ENCODE measurements around the gene MTFR1L. TPM values are rescaled to one million over a fixed set of nuclear protein-coding genes. Genes with fewer than 3 reads are reported as not detected.

MTFR1L gene
- polyA plus RNA-seq, 2 of the 4 experiments (the other 2 are of a cell fraction): 26.1 TPM

DNA sequence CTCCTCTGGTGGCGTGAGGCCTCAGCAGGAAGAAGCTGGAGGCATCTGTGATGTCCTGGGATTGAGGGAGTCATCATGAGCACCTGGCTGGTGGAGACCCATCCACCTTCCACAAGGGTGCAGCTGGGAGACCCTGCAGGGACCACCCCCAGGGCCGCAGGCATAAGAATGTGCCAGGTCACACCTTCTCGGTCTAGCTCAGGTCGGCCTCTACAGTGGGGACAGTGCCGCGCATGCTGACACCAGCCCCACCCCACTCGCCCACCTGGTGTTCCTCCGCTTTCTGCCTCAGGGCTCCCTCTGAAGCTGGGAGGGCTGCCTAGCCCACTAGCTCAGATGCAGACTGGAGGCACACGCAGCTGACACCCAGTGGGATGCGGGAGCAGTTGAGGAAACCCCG, 61.5 kb downstream of the MTFR1L start:
- POLR2A ChIA-PET: no interaction called here
- no peak overlapping the region for H3K27ac ChIP-seq
- FAIRE-seq (no peak), ATAC-seq (no peak), DNase-seq (ENCODE audit: low read depth in 1 of 2, low spot score in 1 of 2) (no peak)
- no peak overlapping the region for H3K4me2 ChIP-seq
- WGBS (ENCODE audit: missing lambda C conversion rate): 93% methylated on average over 4 of the region's 11 CpGs
- TF ChIP-seq ZFP36 (IDR thresholded peaks at IDR 0.05; ENCODE audit: borderline replicate concordance, partially characterized antibody): no peak
- no peak for TF ChIP-seq JUNB (IDR thresholded peaks at IDR 0.05)
- no peak for TF ChIP-seq FOSL2 (IDR thresholded peaks at IDR 0.05)
- no peak for TF ChIP-seq FOSL2 (CRISPR knock-in tag; IDR thresholded peaks at IDR 0.05)
- TF ChIP-seq, protein P1, sequence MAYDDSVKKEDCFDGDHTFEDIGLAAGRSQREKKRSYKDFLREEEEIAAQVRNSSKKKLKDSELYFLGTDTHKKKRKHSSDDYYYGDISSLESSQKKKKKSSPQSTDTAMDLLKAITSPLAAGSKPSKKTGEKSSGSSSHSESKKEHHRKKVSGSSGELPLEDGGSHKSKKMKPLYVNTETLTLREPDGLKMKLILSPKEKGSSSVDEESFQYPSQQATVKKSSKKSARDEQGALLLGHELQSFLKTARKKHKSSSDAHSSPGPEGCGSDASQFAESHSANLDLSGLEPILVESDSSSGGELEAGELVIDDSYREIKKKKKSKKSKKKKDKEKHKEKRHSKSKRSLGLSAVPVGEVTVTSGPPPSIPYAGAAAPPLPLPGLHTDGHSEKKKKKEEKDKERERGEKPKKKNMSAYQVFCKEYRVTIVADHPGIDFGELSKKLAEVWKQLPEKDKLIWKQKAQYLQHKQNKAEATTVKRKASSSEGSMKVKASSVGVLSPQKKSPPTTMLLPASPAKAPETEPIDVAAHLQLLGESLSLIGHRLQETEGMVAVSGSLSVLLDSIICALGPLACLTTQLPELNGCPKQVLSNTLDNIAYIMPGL (CRISPR knock-in tag; IDR thresholded peaks at IDR 0.05; ENCODE audit: borderline replicate concordance): no peak
- TF ChIP-seq CEBPB (IDR thresholded peaks at IDR 0.05): no peak
- no peak for TF ChIP-seq FOSB (CRISPR knock-in tag; IDR thresholded peaks at IDR 0.05)
- TF ChIP-seq, protein P2, sequence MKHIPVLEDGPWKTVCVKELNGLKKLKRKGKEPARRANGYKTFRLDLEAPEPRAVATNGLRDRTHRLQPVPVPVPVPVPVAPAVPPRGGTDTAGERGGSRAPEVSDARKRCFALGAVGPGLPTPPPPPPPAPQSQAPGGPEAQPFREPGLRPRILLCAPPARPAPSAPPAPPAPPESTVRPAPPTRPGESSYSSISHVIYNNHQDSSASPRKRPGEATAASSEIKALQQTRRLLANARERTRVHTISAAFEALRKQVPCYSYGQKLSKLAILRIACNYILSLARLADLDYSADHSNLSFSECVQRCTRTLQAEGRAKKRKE (CRISPR knock-in tag; IDR thresholded peaks at IDR 0.05; ENCODE audit: low read depth): no peak
- TF ChIP-seq, protein P3, sequence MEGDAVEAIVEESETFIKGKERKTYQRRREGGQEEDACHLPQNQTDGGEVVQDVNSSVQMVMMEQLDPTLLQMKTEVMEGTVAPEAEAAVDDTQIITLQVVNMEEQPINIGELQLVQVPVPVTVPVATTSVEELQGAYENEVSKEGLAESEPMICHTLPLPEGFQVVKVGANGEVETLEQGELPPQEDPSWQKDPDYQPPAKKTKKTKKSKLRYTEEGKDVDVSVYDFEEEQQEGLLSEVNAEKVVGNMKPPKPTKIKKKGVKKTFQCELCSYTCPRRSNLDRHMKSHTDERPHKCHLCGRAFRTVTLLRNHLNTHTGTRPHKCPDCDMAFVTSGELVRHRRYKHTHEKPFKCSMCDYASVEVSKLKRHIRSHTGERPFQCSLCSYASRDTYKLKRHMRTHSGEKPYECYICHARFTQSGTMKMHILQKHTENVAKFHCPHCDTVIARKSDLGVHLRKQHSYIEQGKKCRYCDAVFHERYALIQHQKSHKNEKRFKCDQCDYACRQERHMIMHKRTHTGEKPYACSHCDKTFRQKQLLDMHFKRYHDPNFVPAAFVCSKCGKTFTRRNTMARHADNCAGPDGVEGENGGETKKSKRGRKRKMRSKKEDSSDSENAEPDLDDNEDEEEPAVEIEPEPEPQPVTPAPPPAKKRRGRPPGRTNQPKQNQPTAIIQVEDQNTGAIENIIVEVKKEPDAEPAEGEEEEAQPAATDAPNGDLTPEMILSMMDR (IDR thresholded peaks at IDR 0.05): no peak
- TF ChIP-seq TP53 (CRISPR knock-in tag; IDR thresholded peaks at IDR 0.05): no peak
- TF ChIP-seq MAFK (IDR thresholded peaks at IDR 0.05; ENCODE audit: partially characterized antibody): no peak
- TF ChIP-seq POLR2AphosphoS2 (conservative IDR thresholded peaks at IDR 0.05; ENCODE audit: low read length): no peak
- no peak for TF ChIP-seq RAD21 (conservative IDR thresholded peaks at IDR 0.05 in 1 of 2, IDR thresholded peaks at IDR 0.05 in 1 of 2)
- no peak for TF ChIP-seq EHF (CRISPR knock-in tag; IDR thresholded peaks at IDR 0.05)
- no peak for TF ChIP-seq JUN (IDR thresholded peaks at IDR 0.05)
- CTCF ChIA-PET: interaction anchor here (4.9 kb wide), 1 partner anchor 14 kb away, joined by 26 read pairs; no protein-coding TSS in a partner anchor
- H3K4me1 ChIP-seq: no peaks in the 10 kb centered on the region
- H3K4me3 ChIP-seq: no peak overlapping the region
- no peaks in the 10 kb centered on the region for H3K9me3 ChIP-seq

Small RNAs within 50 kb of the gene (small RNA-seq; reads per million reads assigned to genes)
- gene RF00019: 0 reads per million in 6 experiments

Other genes with a start within 250 kb of the MTFR1L start
- gene MAN1C1, start 203.2 kb upstream of the MTFR1L start, polyA plus RNA-seq (2011; rRNA removed): 0.22 and 0.41 TPM in 2 replicates
- gene MAN1C1, start 203.2 kb upstream of the MTFR1L start, polyA plus RNA-seq (2017; fragmentation: RNase III; extraction: RNeasy Plus Mini Kit Qiagen cat#74134 plus additional on column Dnase treatment): 0.20 to 0.29 TPM (median 0.27 TPM) in 3 replicates
- gene SELENON, start 19.8 kb upstream of the MTFR1L start, polyA plus RNA-seq (2011; rRNA removed): 16.6 and 30.1 TPM in 2 replicates
- 38.8 to 41.1 TPM (median 40.0 TPM) in 3 replicates for gene SELENON, start 19.8 kb upstream of the MTFR1L start, polyA plus RNA-seq (2017; fragmentation: RNase III; extraction: RNeasy Plus Mini Kit Qiagen cat#74134 plus additional on column Dnase treatment)
- 6.6 and 8.4 TPM in 2 replicates for gene AUNIP, start 39.5 kb downstream of the MTFR1L start, polyA plus RNA-seq (2011; rRNA removed)
- 5.6 to 7.3 TPM (median 6.5 TPM) in 3 replicates for gene AUNIP, start 39.5 kb downstream of the MTFR1L start, polyA plus RNA-seq (2017; fragmentation: RNase III; extraction: RNeasy Plus Mini Kit Qiagen cat#74134 plus additional on column Dnase treatment)
- 2.3 and 3.4 TPM in 2 replicates for gene PAQR7, start 55.8 kb downstream of the MTFR1L start, polyA plus RNA-seq (2011; rRNA removed)
- gene PAQR7, start 55.8 kb downstream of the MTFR1L start, polyA plus RNA-seq (2017; fragmentation: RNase III; extraction: RNeasy Plus Mini Kit Qiagen cat#74134 plus additional on column Dnase treatment): 5.9 to 6.4 TPM (median 6.0 TPM) in 3 replicates
- gene STMN1, start 86.5 kb downstream of the MTFR1L start, polyA plus RNA-seq (2011; rRNA removed): 75.3 and 82.4 TPM in 2 replicates
- gene STMN1, start 86.5 kb downstream of the MTFR1L start, polyA plus RNA-seq (2017; fragmentation: RNase III; extraction: RNeasy Plus Mini Kit Qiagen cat#74134 plus additional on column Dnase treatment): 145 to 177 TPM (median 147 TPM) in 3 replicates
- 13.7 and 13.8 TPM in 2 replicates for gene PAFAH2, start 178.1 kb downstream of the MTFR1L start, polyA plus RNA-seq (2011; rRNA removed)
- gene PAFAH2, start 178.1 kb downstream of the MTFR1L start, polyA plus RNA-seq (2017; fragmentation: RNase III; extraction: RNeasy Plus Mini Kit Qiagen cat#74134 plus additional on column Dnase treatment): 6.3 to 7.1 TPM (median 7.0 TPM) in 3 replicates
- 0.03 and 0.09 TPM in 2 replicates for gene EXTL1, start 201.8 kb downstream of the MTFR1L start, polyA plus RNA-seq (2011; rRNA removed)
- gene EXTL1, start 201.8 kb downstream of the MTFR1L start, polyA plus RNA-seq (2017; fragmentation: RNase III; extraction: RNeasy Plus Mini Kit Qiagen cat#74134 plus additional on column Dnase treatment): 0.04 to 0.07 TPM in 2 of 3 replicates, not detected in the other
- not detected in 2 replicates for gene SLC30A2, start 226.2 kb downstream of the MTFR1L start, polyA plus RNA-seq (2011; rRNA removed)
- not detected in 3 replicates for gene SLC30A2, start 226.2 kb downstream of the MTFR1L start, polyA plus RNA-seq (2017; fragmentation: RNase III; extraction: RNeasy Plus Mini Kit Qiagen cat#74134 plus additional on column Dnase treatment)
- gene TRIM63, start 247.7 kb downstream of the MTFR1L start, polyA plus RNA-seq (2011; rRNA removed): not detected in 2 replicates
- gene TRIM63, start 247.7 kb downstream of the MTFR1L start, polyA plus RNA-seq (2017; fragmentation: RNase III; extraction: RNeasy Plus Mini Kit Qiagen cat#74134 plus additional on column Dnase treatment): not detected in 3 replicates